ENCODE results near the gene TRMT112. TPM values are rescaled to one million over a fixed set of nuclear protein-coding genes. Genes with fewer than 3 reads are reported as not detected.
A peak's percentile ranks its signal among the peaks of the same experiment; 100 is the strongest.

TRMT112 gene
- total RNA-seq, 1 donor from 2014 or later: 587 TPM

GRCh38 chr11:64337538-64338249 is 20.3 kb upstream of the TRMT112 start:
- H3K36me3 ChIP-seq (ENCODE audit: control insufficient read depth, insufficient read depth, low read length): no peaks in the 10 kb centered on the region
- DNase-seq (ENCODE audit: low read depth): no peak
- no peak overlapping the region for H3K4me3 ChIP-seq (ENCODE audit: low read depth, low read length)
- H3K27me3 ChIP-seq (ENCODE audit: control insufficient read depth, insufficient read depth, low read length): no peaks in the 10 kb centered on the region
- TF ChIP-seq CTCF (IDR thresholded peaks at IDR 0.05; ENCODE audit: insufficient read depth, low read length, severe bottlenecking): no peak
- FAIRE-seq: no peak

GRCh38 chr11:64334764-64335735 is 17.7 kb upstream of the TRMT112 start:
- FAIRE-seq: no peak
- Histone ChIP-seq H3K36me3 (ENCODE audit: control insufficient read depth, insufficient read depth, low read length) (no peaks in the 10 kb centered on the region), H3K4me3 (ENCODE audit: low read depth, low read length) (no peak overlapping the region), H3K27me3 (ENCODE audit: control insufficient read depth, insufficient read depth, low read length) (no peaks in the 10 kb centered on the region)
- peak; percentile 99 for DNase-seq (ENCODE audit: low read depth)
- TF ChIP-seq CTCF (IDR thresholded peaks at IDR 0.05; ENCODE audit: insufficient read depth, low read length, severe bottlenecking): no peak

GRCh38 chr11:64333556-64333955 is 16.2 kb upstream of the TRMT112 start:
- FAIRE-seq (no peak), DNase-seq (ENCODE audit: low read depth) (no peak)
- Histone ChIP-seq H3K4me3 (ENCODE audit: low read depth, low read length) (no peak overlapping the region), H3K36me3 (ENCODE audit: control insufficient read depth, insufficient read depth, low read length) (no peaks in the 10 kb centered on the region), H3K27me3 (ENCODE audit: control insufficient read depth, insufficient read depth, low read length) (no peaks in the 10 kb centered on the region)
- no peak for TF ChIP-seq CTCF (IDR thresholded peaks at IDR 0.05; ENCODE audit: insufficient read depth, low read length, severe bottlenecking)

GRCh38 chr11:64331569-64332371 is 14.4 kb upstream of the TRMT112 start:
- H3K4me3 ChIP-seq (ENCODE audit: low read depth, low read length): no peak overlapping the region
- H3K27me3 ChIP-seq (ENCODE audit: control insufficient read depth, insufficient read depth, low read length): no peaks in the 10 kb centered on the region
- TF ChIP-seq CTCF (IDR thresholded peaks at IDR 0.05; ENCODE audit: insufficient read depth, low read length, severe bottlenecking): peak; percentile 90
- no peaks in the 10 kb centered on the region for H3K36me3 ChIP-seq (ENCODE audit: control insufficient read depth, insufficient read depth, low read length)
- DNase-seq (ENCODE audit: low read depth): peak; percentile 90
- FAIRE-seq: no peak

- H3K4me3 ChIP-seq (ENCODE audit: low read depth, low read length): no peak overlapping the region
- FAIRE-seq (no peak), DNase-seq (ENCODE audit: low read depth) (no peak)
- TF ChIP-seq CTCF (IDR thresholded peaks at IDR 0.05; ENCODE audit: insufficient read depth, low read length, severe bottlenecking): no peak
- no peaks in the 10 kb centered on the region for H3K36me3 ChIP-seq (ENCODE audit: control insufficient read depth, insufficient read depth, low read length)
- no peaks in the 10 kb centered on the region for H3K27me3 ChIP-seq (ENCODE audit: control insufficient read depth, insufficient read depth, low read length)
Observed at GRCh38 chr11:64330888-64331287, 13.5 kb upstream of the TRMT112 start.

Data from bronchial epithelial cell (primary cell).